Measurements from ENCODE around the gene SLC25A42. TPM values are rescaled to one million over a fixed set of nuclear protein-coding genes. Genes with fewer than 3 reads are reported as not detected.

Gene SLC25A42
- total and polyA plus RNA-seq, 2 of the 4 experiments (the other 2 are of a cell fraction) = 2.0 to 9.9 TPM

- H4K20me1 ChIP-seq (ENCODE audit: insufficient read depth, low read length) = peaks cover 4% of the 10 kb centered on the region; the same call in 1 of the 2 replicates
- H2AK9ac ChIP-seq (replicated peaks; ENCODE audit: low read depth, low read length, poor library complexity) = no peak overlapping the region
- H3K4me3 ChIP-seq (ENCODE audit: insufficient read depth, low read depth, low read length) = no peak overlapping the region
- intact Hi-C loops (cut with micrococcal nuclease) (no loop called here), in situ Hi-C loops (cut with MboI; ENCODE audit: low sequenced_read_pairs) (no loop called here), dilution Hi-C loops (cut with HindIII; ENCODE audit: low sequenced_read_pairs, unreplicated experiment) (no loop called here)
- H2BK120ac ChIP-seq (ENCODE audit: low read depth, low read length) = no peak overlapping the region
- no peak overlapping the region for H2BK5ac ChIP-seq (ENCODE audit: low read depth, low read length, poor library complexity, severe bottlenecking)
- DNase-seq = no peak
- no peak overlapping the region for H4K8ac ChIP-seq (ENCODE audit: low read depth in 2 of 2, low read length in 2 of 2)
- H3K79me1 ChIP-seq (ENCODE audit: low read depth in 1 of 2, low read length in 2 of 2) = peaks cover 9 to 11% of the 10 kb centered on the region in 2 experiments; a peak in 2 of 4 replicates
- no peaks in the 10 kb centered on the region for H3K9me3 ChIP-seq (ENCODE audit: control insufficient read depth, insufficient read depth, low read length)
- no peak for ATAC-seq (ENCODE audit: low read depth)
- POLR2A ChIA-PET (ENCODE audit: unreplicated experiment) = no interaction called here
- no peak overlapping the region for H4K91ac ChIP-seq (ENCODE audit: insufficient read depth, low read depth, low read length)
- H3K14ac ChIP-seq (replicated peaks; ENCODE audit: low read depth, low read length) = no peak overlapping the region
- H2AK5ac ChIP-seq (ENCODE audit: low read depth, low read length) = no peak overlapping the region
- no peak overlapping the region for H3K56ac ChIP-seq (ENCODE audit: extremely low read depth, insufficient read depth, low read length)
- H2BK20ac ChIP-seq (ENCODE audit: low read depth, low read length) = no peak overlapping the region
- H3K4ac ChIP-seq (ENCODE audit: low read depth, low read length) = no peak overlapping the region
- no peak overlapping the region for H2AFZ ChIP-seq (replicated peaks; ENCODE audit: low read length, poor library complexity)
- H3K4me2 ChIP-seq (ENCODE audit: low read depth, low read length) = no peak overlapping the region
- no peak overlapping the region for H3K27ac ChIP-seq (ENCODE audit: insufficient read depth, low read length)
- no peak overlapping the region for H3K9ac ChIP-seq (ENCODE audit: low read depth, low read length)
- TF ChIP-seq RCOR1 (IDR thresholded peaks at IDR 0.05; ENCODE audit: insufficient replicate concordance, low read length) (no peak), RFX5 (IDR thresholded peaks at IDR 0.05; ENCODE audit: low read depth, low read length) (no peak), MXI1 (IDR thresholded peaks at IDR 0.05; ENCODE audit: borderline replicate concordance, low read depth, low read length) (no peak), CHD1 (IDR thresholded peaks at IDR 0.05; ENCODE audit: low read depth, low read length) (no peak), FOS (IDR thresholded peaks at IDR 0.05; ENCODE audit: low read depth, low read length) (no peak), BHLHE40 (IDR thresholded peaks at IDR 0.05; ENCODE audit: low read depth, low read length) (no peak), SMC3 (IDR thresholded peaks at IDR 0.05; ENCODE audit: low read depth, low read length) (no peak), MAZ (IDR thresholded peaks at IDR 0.05; ENCODE audit: borderline replicate concordance, low read depth, low read length) (no peak), CEBPB (IDR thresholded peaks at IDR 0.05; ENCODE audit: low read depth, low read length) (no peak), RAD21 (IDR thresholded peaks at IDR 0.05; ENCODE audit: low read length) (no peak), USF2 (IDR thresholded peaks at IDR 0.05; ENCODE audit: low read depth, low read length) (no peak)
- CTCF ChIA-PET = no interaction called here
- no peak overlapping the region for H3K23ac ChIP-seq (ENCODE audit: low read depth, low read length)
- BruUV-seq (replicated peaks) = no TSS peak
- no peak overlapping the region for H3K18ac ChIP-seq (ENCODE audit: low read depth, low read length)
- H4K5ac ChIP-seq (ENCODE audit: low read depth, low read length) = no peak overlapping the region
- no peak overlapping the region for H2BK15ac ChIP-seq (ENCODE audit: low read depth, low read length)
- H3K36me3 ChIP-seq (ENCODE audit: control insufficient read depth, insufficient read depth, low read length) = peaks cover 2% of the 10 kb centered on the region; the same call in 1 of the 2 replicates
- no peaks in the 10 kb centered on the region for H3K4me1 ChIP-seq (ENCODE audit: control insufficient read depth, insufficient read depth, low read length)
- peaks cover 12% of the 10 kb centered on the region for H3K9me1 ChIP-seq (ENCODE audit: insufficient read depth, low read length)
- H3K27me3 ChIP-seq (ENCODE audit: control insufficient read depth, insufficient read depth, low read length) = no peaks in the 10 kb centered on the region
- WGBS, 2 experiments (ENCODE audit: extremely low coverage in 2 of 2, insufficient read length in 1 of 2) = no CpG with 5 or more reads among the region's 8 CpGs
Measured at GRCh38 chr19:19075126-19075525, 11.3 kb downstream of the SLC25A42 start.
